Eye (tissue), 1 donor: ENCODE measurements around the gene SPSB3.
A peak's percentile ranks its signal among the peaks of the same experiment; 100 is the strongest.

Experiments used
- DNase-seq: peaks from one replicate; pipeline ENCODE4 v3.0.0-alpha.2; 2015

SPSB3 gene

DNA sequence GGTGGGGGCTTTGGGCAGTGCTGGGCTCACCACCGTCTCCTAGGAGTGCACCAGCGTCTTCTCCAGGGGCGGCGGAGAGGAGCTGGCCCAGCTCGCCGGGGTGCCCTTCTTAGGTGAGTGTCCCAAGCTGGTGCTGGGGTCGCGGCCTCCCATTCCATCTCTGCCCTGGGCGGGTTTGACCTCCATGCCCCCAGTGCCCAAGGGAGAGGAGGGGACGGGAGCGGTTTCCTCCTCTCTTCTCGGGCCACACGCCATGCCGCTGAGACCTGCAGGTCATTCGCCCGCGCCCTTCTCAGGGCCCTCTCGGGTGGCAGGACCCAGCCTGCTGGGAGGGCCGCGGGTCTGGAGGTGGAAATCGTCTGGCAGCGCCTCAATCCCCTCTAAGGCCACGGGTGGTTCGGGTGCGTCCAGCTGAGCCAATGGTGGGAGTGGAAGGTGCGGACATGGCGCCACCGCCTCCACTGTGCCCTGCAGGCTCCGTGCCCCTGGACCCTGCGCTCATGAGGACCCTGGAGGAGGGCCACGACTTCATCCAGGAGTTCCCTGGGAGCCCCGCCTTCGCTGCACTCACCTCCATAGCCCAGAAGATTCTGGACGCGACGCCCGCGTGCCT, 5.8 kb upstream of the SPSB3 start:
- no peak for DNase-seq

DNA sequence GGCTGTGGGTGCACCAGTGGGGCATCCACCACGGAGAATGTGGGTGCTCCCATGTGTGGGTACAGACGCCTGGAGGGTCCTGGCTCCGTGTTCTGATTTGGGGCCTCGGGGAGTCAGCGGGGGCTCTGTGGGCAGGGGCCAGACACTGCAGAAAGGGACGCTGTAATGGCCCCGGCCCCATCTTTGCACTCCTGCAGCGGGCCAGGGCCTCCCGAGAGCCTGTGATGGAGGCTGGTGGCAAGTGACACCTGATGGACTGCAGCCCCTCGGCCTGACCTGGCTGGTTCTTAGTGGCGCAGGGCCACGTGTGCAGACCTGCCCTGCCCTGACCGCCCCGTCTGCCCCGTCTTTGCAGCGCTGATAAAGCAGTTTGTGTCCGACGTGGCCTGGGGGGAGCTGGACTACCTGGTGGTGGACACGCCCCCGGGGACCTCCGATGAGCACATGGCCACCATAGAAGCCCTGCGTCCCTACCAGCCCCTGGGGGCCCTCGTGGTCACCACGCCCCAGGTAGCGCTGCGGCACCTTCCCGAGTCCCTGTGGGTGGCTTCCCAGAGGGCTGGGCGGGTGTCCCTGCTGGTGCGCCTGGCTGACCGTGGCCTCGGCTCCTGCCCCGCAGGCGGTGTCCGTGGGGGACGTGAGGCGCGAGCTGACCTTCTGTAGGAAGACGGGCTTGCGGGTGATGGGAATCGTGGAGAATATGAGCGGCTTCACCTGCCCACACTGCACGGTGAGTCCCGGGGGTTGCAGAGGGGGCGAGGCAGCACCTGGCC, 5.1 kb upstream of the SPSB3 start:
- no peak for DNase-seq

DNA sequence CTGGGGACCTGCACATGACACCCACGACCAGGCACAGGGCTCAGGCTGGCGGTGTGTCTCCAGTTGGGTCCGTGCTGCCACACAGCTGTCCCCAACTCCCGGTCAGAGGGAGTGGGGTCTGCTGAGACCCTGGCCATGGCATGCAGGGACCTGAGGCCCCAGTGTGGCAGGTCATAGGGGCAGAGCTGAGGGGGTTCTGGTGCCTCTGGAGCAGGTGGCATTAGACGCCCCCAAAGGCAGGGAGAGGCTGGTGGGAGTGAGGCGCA, 4.6 kb upstream of the SPSB3 start:
- no peak for DNase-seq

DNA sequence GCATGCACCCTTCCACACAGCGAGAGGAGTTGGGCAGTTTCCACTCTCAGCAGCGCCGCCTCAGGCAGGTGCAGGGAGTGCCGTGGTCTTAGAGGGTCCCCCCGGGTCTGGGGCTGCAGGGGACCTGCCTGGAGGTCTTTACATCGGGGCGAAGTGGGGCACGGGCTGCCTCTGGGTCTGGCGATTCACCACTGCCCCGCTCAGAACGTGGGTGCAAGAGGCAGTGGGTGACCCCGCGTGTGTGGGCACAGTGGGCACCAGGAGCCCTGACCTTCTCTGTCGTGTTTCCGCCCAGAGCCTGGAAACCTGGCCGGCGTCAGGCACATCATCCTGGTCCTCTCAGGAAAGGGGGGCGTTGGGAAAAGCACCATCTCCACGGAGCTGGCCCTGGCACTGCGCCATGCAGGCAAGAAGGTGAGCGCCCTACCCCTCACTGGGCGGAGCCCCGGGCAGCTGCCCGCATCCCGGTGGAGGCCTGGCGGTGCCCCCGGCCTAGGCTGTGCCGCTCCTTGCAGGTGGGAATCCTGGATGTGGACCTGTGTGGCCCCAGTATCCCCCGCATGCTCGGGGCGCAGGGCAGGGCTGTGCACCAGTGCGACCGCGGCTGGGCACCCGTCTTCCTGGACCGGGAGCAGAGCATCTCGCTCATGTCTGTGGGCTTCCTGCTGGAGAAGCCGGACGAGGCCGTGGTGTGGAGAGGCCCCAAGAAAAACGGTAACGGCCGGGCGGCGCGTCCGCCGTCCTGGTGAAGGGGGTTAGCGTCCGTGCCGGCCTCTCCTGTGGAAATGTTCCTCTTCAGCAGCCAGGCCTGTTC, 4.1 kb upstream of the SPSB3 start:
- no peak for DNase-seq

DNA sequence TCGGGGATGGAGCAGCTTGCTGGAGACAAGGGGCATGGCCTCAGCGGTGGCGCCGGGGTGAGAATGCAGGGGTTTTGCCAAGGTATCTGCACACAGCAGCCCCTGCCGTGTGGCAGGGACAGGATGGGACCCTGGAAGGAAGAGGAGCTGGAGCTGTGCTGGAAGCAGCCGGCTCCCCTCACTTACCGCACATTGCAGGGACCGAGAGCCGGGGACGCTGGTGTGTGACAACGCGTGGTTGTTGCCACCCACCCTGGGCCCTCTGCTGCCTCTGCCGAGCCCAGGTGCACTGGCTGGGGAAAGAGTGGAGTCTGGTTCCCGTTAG, 3.4 kb upstream of the SPSB3 start:
- DNase-seq = no peak

DNA sequence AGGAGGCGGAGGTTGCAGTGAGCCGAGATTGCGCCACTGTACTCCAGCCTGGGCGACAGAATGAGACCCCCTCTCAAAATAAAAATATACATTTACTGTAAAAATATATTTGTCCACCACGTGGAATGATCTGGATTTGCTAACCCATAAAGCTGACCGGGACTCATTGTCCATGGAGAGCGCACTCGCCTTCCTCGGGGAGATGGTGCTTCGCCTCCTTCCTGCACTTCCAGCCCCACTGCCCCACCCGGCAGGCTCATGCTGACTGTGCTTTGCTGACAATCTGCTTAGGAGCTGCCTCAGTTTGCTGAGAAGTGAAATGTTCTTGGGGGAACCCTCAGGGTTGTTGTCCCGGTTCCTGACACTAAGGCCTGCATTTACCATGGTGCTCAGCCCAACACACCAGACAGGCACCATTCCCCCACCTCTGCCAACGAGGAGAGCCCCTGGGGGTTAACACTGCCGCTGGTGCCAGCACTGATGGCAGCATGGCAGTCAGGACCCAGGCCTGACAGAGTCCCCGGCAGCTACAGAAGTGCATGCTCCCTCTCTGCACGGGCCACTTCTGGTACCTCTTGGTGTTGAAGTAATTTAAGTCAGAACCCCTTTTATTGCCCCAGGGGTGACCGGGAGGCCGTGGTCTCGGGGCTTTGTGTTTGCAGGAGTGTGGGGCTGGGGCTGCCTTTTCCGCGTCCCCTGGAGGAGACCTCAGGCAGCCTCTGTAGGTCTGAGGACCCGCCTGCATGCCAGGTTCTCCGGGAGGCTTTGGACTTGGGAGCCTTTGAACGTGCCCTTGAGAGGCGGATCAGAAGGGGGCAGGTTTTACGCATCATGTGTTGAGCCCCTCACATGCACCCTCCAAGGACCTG, 2.8 kb upstream of the SPSB3 start:
- DNase-seq = no peak

DNA sequence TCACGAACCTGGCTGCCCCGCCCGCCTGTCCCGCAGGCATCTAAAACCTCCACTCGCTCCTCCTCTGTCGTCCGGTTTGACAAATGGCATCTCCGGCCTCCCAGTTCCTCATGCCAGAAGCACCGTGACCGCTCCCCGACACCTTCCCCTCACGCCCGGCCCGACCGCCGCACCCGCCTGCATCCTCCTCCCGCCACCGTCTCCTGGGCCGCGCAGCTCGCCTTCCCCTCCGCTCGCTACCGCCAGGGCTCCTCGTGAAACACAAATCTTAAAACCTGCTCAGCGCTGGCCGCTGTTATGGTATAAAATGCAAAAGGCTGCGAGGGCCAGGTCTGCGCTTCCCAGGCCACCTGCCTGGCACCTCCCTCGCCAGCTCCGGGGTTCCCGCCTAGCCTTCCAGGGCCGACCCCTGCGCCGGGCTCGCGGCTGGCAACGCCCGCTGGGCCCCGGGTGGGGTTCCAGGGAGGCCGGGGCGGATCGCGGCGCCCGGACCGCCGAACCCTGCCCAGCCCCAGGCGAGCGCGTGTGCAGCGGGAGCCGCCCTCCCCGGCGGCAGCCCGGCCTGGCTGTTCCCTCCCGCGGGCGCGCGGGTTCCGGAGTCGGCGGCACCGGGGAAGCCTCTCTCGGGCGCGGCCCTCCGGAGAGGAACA, 488 bp downstream of the SPSB3 start:
- peak; percentile 56 for DNase-seq

DNA sequence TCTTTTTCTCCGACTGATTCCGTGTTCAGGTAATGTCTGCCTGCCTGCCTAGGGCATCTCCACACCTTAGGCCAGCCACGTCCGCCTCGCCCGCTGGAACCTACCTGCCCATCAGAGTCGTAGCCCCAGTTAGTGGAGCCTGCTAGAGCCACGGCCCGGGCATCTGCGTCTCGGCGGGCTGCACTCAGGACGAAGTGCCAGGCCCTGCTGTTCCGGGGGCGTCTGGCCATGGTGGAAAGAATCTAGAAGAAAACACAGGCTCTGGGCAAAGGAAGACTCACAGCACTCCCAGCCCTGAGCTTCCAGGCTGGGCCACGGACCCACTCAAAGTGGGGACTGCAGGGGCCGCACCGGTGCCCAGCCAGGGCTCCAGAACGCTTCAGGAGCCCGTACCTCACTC, 1.1 kb downstream of the SPSB3 start:
- no peak for DNase-seq

DNA sequence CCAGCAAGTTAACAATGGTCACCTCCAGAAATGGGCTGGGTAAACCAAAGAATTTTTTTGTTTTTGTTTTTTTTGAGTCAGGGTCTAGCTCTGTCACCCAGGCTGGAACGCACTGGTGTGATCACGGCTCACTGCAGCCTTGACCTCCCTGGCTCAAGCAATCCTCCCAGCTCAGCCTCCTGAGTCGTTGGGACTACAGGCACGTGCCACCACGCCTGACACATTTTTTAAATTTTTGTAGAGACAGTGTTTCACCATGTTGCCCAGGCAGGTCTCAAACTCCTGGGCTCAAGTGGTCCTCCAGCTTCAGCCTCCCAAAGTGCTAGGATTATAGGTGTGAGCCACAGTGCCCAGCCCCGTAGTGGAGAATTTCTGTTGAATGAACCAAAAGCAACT, 1.7 kb downstream of the SPSB3 start:
- no peak for DNase-seq

DNA sequence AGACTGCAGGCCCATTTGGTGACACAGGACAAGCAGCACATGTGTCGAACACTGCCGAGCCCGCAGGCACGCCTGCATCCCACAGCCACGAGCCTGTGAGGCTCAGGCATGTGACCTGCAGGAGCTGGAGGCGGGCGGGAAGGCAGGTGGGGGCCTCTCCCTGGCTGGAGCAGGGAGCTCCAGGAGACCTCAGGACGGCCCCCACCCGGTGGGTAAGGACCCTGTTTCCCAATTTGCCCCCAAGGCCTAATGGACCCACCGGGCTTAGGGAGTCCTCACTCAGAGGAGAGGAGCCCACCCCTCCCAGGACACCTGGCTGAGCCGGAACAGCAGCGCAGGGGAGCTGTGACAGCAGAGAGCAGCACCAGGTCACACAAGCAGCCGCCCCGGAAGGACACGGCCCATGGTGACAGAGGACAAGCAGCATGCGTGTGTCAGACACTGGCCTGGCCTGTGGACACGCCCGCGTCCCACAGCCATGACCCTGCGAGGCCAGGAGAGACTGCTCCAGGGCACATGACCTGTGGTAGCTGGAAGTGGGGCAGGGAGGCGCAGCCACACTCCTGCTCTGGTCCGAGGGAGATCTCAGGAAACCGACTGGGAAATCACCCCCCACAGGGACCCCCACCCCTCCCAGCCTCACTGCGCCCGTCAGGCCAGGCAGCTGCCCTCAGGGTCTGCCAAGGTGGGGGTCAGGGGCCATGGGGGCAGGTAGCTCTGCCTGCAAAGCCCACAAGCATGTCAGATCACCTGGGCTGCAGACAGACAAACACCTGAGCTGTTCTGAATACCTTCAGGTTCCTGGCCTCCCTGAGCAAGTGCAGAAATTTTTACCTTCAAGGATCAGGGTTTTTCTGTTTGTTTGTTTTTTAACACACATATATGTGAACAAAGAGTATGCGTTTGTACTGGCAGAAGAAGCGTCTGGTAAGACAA, 2.4 kb downstream of the SPSB3 start:
- DNase-seq = no peak

DNA sequence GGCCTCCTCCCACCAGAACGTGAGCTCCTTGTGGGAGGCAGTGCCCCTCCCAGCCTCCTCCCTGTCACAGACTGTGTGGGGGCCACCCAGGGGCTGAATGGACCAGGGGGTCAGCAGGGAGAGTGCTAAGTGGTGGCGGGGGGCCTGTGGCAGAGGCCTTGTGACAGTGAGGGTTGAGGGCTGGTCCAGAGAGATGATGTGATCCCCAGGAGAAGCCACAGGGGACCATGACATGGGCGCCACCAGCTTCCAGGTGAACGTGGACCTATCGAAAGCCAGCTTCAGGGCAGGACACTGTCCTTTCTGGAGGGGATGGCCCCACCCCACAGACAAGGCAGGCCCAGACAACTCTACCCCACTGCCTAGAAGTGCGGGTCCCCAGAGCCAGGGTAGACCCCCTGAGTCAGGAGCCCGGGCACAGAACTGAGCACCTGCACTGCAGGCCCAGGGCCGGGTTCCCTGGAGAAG, 3.1 kb downstream of the SPSB3 start:
- DNase-seq = no peak

DNA sequence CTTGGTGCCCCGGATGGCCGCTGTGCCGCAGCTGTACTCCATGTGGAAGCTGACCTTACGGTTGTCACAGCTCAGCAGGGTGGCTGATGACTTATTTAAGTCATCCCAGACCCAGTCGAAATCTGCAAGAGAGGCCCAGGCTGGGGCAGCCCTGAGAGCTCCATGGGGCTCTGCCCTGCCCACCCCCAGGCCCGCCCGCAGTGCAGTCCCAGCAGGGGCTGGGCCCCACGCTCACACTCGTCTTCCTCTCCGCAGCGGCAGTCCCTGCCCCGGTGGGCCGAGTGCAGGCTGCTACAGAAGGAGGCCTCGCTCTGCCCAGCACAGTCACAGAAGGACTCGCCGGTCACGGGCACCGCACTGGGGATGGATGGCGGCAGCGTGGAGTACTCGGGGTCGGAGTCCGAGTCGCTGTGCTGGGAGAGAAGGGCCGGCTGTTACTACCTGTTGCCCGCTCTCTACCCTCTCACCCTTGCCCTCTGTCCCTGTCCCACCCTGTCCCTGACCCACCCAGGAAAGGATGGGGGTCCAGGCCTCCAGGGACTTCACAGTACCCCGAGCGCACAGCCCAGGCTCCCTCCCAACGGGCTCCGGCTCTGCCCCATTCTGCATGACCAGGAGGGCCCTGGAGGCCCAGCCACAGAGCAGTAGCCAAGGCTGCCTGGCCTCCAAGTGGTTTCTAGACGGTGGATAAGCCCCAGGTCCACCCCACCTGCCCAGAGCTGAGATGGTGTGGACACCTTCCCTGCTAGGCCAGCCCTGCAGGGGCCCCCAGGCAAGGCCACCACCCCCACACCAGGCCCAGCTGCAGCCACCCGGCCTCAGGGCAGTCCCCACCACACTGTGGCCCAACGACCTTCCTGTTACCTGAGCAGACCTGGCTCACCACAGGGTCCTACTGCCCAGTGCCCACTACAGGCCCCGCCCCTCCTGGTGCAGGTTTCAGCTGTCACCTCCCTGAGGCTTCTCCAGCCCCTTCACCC, 3.9 kb downstream of the SPSB3 start:
- no peak for DNase-seq

DNA sequence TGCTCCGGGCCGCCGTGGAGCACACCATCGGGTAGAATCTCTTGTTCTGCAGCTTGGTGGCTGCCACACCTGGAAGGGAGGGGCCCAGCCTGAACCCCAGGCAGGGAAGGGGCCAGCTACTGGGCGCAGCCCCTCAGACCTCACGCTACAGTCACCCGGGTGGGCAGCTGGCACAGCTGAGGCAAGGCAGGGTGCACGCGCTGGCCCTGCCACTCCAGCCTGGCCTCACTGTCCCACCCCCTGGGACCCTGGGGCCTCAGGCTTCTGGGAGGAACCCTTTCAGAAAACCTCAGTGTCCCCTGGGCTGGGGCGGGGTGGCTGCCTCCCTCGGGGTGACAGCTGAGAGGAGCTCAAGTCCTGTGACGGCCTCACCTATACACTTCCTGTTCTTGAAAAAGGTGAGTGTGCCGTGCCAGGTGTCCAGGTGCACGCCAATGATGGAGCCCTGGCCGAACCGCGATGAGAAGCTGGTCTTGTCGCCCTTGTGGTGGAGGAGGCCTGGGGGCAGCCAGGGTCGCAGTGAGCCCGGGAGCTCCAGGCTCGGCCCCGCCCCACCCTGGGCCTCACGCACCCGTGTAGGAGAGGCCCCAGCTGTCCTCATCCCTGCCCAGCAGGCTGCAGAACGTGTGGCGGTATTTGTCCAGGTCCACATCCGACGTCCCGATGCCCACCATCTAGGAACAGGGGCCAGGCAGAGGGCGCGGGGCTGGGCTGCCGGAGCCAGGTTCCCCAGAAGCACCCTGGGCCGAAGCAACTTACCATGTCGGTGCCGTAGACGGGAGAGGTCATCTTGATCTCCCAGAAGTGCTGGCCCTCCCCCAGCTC, 4.8 kb downstream of the SPSB3 start:
- DNase-seq = no peak

DNA sequence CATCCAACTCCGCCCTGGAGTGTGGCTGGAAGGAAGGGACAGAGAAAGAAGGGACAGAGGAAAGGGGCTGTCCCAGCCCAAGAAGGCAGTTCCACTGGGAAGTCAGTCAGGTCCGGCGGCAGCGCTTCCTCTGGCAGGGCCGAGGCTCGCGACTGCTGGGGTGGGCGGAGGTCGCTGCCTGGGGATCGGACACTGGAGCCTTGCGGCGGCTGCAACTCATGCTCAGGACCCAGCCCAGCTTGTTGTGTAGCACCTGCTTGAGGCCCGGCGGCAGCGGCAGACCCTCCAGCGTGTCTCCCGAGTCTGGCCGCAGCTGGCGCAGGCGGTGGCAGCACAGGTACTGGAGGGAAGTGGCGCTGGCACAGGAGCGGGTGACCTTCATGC, 5.4 kb downstream of the SPSB3 start:
- DNase-seq = no peak

DNA sequence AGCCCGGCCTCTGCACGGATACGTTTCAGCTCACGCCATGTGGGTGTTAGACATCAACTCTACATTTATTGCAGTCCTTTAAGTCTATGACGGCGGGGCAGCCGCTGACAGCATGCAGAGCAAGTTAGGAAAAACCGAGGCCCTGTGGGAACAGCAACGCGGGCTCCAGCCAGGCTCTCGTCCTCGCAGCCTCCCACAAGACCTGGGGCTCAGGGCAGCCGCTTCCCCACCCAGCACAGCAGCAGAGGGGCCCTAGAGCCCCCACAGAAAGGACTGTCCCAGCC, 5.8 kb downstream of the SPSB3 start:
- no peak for DNase-seq

DNA sequence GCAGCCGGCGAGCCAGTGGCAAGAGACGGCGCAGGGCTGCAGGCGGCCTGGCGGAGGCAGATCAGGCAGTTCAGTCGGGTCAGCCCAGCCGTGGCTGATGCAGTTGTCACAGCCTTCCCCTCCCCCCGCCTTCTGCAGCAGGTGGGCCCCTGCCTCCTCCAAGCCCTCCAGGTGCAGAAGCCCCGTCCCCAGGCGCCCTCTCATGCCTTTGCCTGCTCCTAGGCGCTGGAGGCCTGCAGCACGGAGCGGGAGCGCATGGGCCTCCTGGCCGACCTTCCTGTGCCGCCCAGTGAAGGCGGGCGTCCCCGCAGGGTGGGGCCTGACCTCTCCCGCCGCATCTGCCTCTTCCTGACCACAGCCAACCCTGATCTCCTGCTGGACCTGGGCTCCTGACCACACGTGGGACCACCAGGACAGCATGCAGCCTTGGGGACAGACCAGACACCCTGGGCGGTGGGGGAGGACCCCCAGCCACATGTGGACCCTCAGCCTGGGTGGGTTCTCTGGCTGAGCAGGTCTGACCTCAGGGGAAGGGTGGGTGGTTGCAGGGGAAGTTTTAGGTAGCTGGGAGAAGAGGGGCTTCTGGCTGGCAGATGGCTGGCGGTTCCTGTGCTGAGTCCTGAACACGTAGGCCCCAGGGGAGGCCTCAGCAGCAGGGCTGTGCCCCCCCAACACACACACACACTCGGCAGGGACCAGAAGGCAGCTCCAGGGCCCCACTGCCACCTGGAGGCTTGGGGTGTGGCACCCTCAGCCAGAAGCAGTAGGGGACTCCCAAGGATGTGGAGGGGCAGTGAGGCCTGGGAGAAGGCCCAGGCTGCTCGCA, 6.3 kb downstream of the SPSB3 start:
- no peak for DNase-seq

DNA sequence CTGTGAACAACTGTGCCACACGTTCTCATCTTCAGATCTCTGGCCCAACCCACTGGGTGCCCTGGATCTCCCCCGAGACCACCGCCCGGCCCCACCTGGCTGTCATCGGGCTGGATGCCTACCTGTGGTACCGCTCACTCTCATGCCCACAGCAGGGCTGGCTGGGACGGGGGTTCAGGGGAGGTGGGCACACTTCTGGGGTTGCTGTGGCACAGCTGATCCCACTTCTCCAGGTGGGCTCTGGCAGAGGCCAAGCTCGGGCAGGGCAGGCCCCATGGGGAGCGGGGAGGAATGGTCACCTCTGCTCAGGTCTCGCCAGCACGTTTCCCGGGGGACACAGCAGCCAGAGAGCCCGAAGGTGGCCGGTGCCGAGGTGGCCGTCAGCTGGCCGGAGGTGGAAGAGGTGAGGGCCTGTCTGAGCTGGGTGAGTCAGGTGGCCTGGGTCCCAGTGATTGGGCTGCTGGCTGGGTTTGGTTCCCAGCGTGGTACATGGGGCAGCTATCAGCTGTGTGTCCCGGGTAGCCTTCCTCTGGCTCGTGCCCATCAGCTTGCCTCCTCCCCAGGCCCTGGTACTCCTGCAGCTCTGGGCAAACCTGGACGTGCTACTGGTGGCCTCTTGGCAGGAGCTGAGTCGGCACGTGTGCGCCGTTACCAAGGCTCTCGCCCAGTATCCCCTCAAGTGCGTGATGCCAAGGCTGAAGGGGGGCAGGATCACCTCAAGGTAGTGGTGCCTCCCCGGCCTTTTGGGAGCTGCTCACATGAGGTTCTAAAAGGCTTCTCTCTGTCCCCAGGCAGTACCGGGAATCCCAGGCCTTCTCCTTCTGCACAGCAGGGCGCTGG, 7.1 kb downstream of the SPSB3 start:
- no peak for DNase-seq

DNA sequence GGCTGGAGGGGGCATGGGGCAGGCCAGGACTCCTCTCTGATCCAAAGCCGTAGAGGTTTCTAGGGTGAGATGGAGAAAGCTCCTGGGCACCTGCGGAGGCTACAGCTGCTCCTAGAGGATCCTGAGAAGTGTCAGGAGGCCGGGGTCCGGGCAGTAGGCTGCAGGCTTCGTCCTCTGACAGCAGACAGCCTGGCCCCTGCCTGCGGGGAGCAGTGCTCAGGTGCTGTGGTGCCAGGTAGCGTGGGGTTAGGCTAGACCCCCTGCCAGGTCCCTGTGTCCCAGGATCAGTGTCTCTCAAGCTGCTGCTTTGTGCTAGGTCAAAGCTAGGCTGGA, 8.0 kb downstream of the SPSB3 start:
- DNase-seq = no peak
